Glutamatergic neuron (in vitro differentiated cells): Measurements from ENCODE around the gene RDH16. TPM values are rescaled to one million over a fixed set of nuclear protein-coding genes. Genes with fewer than 3 reads are reported as not detected.

Experiments
- DNase-seq: peaks from one replicate; pipeline ENCODE4 v3.0.0; 2022
- H3K27ac Mint-ChIP-seq: one replicate; pipeline ENCODE4 v1.8.0; 2020; ENCODE audit warnings: mild to moderate bottlenecking, mixed read lengths, inconsistent platforms; ENCODE audit not compliant: unreplicated experiment
- H3K27me3 Mint-ChIP-seq: one replicate; pipeline ENCODE4 v1.8.0; 2020; ENCODE audit warnings: mild to moderate bottlenecking, moderate library complexity, mixed read lengths, inconsistent platforms; ENCODE audit not compliant: unreplicated experiment
- H3K36me3 Mint-ChIP-seq: one replicate; pipeline ENCODE4 v1.8.0; 2020; ENCODE audit warnings: mild to moderate bottlenecking, mixed read lengths, inconsistent platforms; ENCODE audit not compliant: unreplicated experiment
- H3K4me1 Mint-ChIP-seq: one replicate; pipeline ENCODE4 v1.8.0; 2020; ENCODE audit warnings: mild to moderate bottlenecking, low read depth, mixed read lengths, inconsistent platforms; ENCODE audit not compliant: unreplicated experiment
- H3K4me3 Mint-ChIP-seq: one replicate; pipeline ENCODE4 v1.8.0; 2020; ENCODE audit warnings: mild to moderate bottlenecking, mixed read lengths, inconsistent platforms; ENCODE audit not compliant: unreplicated experiment
- H3K9me3 Mint-ChIP-seq: one replicate; pipeline ENCODE4 v1.8.0; 2020; ENCODE audit warnings: mild to moderate bottlenecking, moderate library complexity, mixed read lengths, inconsistent platforms; ENCODE audit not compliant: unreplicated experiment
- CTCF ChIP-seq: fragments of 200-600 bp; sonication (generic); IDR thresholded peaks from one replicate; pipeline ENCODE4 v1.5.0; 2021; ENCODE audit not compliant: partially characterized antibody, unreplicated experiment
- total RNA-seq: library from RNA; stranded (reverse); fragmentation: NEBNext Ultra II Directional; extraction: Animal tissue kit (Norgen Biotek cat#: 25700); gene quantifications from one replicate; pipeline ENCODE4 v1.2.1, GENCODE V29; 2021; ENCODE audit not compliant: unreplicated experiment

RDH16 gene
- total RNA-seq, 1 donor from 2014 or later, result 0.74 TPM

GRCh38 chr12:56958422-56958821 lies 1.0 kb upstream of the RDH16 start:
- no peak for TF ChIP-seq CTCF
- Mint-ChIP-seq H3K27ac (no peak overlapping the region), H3K27me3 (peaks cover 2% of the 10 kb centered on the region), H3K4me1 (no peaks in the 10 kb centered on the region), H3K9me3 (peaks cover 12% of the 10 kb centered on the region), H3K4me3 (no peak overlapping the region), H3K36me3 (peaks cover 10% of the 10 kb centered on the region)
- no peak for DNase-seq

- peaks cover 2% of the 10 kb centered on the region for H3K27me3 Mint-ChIP-seq
- H3K36me3 Mint-ChIP-seq, result peaks cover 7% of the 10 kb centered on the region
- H3K9me3 Mint-ChIP-seq, result peaks cover 6% of the 10 kb centered on the region
- H3K4me3 Mint-ChIP-seq, result no peak overlapping the region
- TF ChIP-seq CTCF, result no peak
- no peak for DNase-seq
- H3K4me1 Mint-ChIP-seq, result no peaks in the 10 kb centered on the region
- no peak overlapping the region for H3K27ac Mint-ChIP-seq
These were observed 1.7 kb downstream of the RDH16 start for GRCh38 chr12:56955631-56956256.

- DNase-seq, result no peak
- Mint-ChIP-seq H3K4me3 (no peak overlapping the region), H3K27me3 (no peaks in the 10 kb centered on the region)
These were observed 2.5 kb downstream of the RDH16 start for GRCh38 chr12:56954958-56955355.

GRCh38 chr12:56954057-56954957 lies 3.1 kb downstream of the RDH16 start:
- Mint-ChIP-seq H3K27me3 (no peaks in the 10 kb centered on the region), H3K9me3 (peaks cover 9% of the 10 kb centered on the region), H3K4me3 (no peak overlapping the region), H3K27ac (no peak overlapping the region), H3K4me1 (no peaks in the 10 kb centered on the region), H3K36me3 (peaks cover 7% of the 10 kb centered on the region)
- TF ChIP-seq CTCF, result no peak
- no peak for DNase-seq

More at GRCh38 chr12:56954958-56955355, 2.5 kb downstream of the RDH16 start:
- H3K4me1 Mint-ChIP-seq, result no peaks in the 10 kb centered on the region
- TF ChIP-seq CTCF, result no peak
- H3K27ac Mint-ChIP-seq, result no peak overlapping the region
- peaks cover 7% of the 10 kb centered on the region for H3K36me3 Mint-ChIP-seq
- peaks cover 6% of the 10 kb centered on the region for H3K9me3 Mint-ChIP-seq

GRCh38 chr12:56953314-56953713 lies 4.1 kb downstream of the RDH16 start:
- H3K4me3 Mint-ChIP-seq, result no peak overlapping the region
- H3K4me1 Mint-ChIP-seq, result no peaks in the 10 kb centered on the region
- TF ChIP-seq CTCF, result no peak
- H3K9me3 Mint-ChIP-seq, result peaks cover 9% of the 10 kb centered on the region
- H3K27me3 Mint-ChIP-seq, result peaks cover 2% of the 10 kb centered on the region
- no peak for DNase-seq
- peaks cover 7% of the 10 kb centered on the region for H3K36me3 Mint-ChIP-seq
- H3K27ac Mint-ChIP-seq, result no peak overlapping the region
